IgD-negative memory B cell (primary cell): ENCODE results near the gene SND1. TPM values are rescaled to one million over a fixed set of nuclear protein-coding genes. Genes with fewer than 3 reads are reported as not detected.
"Not testable (repeated sequence)": the region's sequence is repeated elsewhere in the genome, so short reads cannot be mapped to it uniquely, and the experiment has no call there.

ENCODE experiments used
- H3K27ac Mint-ChIP-seq, 3 donors: one replicate each; pipeline ENCODE4 v1.8.0; 2020 to 2022; ENCODE audit warnings: mild to moderate bottlenecking in 3 of 3, mixed read lengths in 3 of 3, moderate library complexity in 1 of 3
- H3K27me3 Mint-ChIP-seq: one replicate; pipeline ENCODE4 v1.8.0; 2021; ENCODE audit warnings: mixed read lengths
- H3K36me3 Mint-ChIP-seq: one replicate; pipeline ENCODE4 v1.8.0; 2020; ENCODE audit warnings: mild to moderate bottlenecking, mixed read lengths
- H3K4me1 Mint-ChIP-seq, 3 donors: one replicate each; pipeline ENCODE4 v1.8.0; 2020 to 2022; ENCODE audit warnings: mixed read lengths in 3 of 3, mild to moderate bottlenecking in 1 of 3
- H3K4me3 Mint-ChIP-seq, 4 donors: one replicate each; pipeline ENCODE4 v1.8.0; 2020 to 2022; ENCODE audit warnings: mild to moderate bottlenecking in 4 of 4, mixed read lengths in 4 of 4, moderate library complexity in 3 of 4
- H3K9me3 Mint-ChIP-seq, 3 donors: one replicate each; pipeline ENCODE4 v1.8.0; 2020 to 2021; ENCODE audit warnings: mixed read lengths in 3 of 3, mild to moderate bottlenecking in 1 of 3
- polyA plus RNA-seq: library from polyadenylated mRNA; unstranded; fragments of 300-500 nt; fragmentation: Illumina TruSeq; gene quantifications from one replicate; pipeline ENCODE4 v1.2.3, GENCODE V29; 2021

The SND1 gene
- polyA plus RNA-seq, 1 donor from 2014 or later: 138 TPM

- Mint-ChIP-seq H3K27ac (peak overlapping the region; percentile 90 to 97 (median 94)), H3K4me3 (peak overlapping the region; percentile 84 to 93 (median 86)), H3K4me1 (peaks cover 27 to 47% (median 38%) of the 10 kb centered on the region in 3 donors), H3K27me3 (no peaks in the 10 kb centered on the region), H3K9me3 (peaks cover 0 to 2% (median 0%) of the 10 kb centered on the region in 3 donors), H3K36me3 (no peaks in the 10 kb centered on the region)
Observed at GRCh38 chr7:128102490-128103291, 450.7 kb downstream of the SND1 start.

- Mint-ChIP-seq H3K4me3 (peak overlapping the region; percentile 85 to 99 (median 96)), H3K4me1 (peaks cover 25 to 53% (median 41%) of the 10 kb centered on the region in 3 donors), H3K27ac (peak overlapping the region; percentile 33 to 97 (median 90)), H3K9me3 (no peaks in the 10 kb centered on the region), H3K27me3 (peaks cover under 1% of the 10 kb centered on the region), H3K36me3 (no peaks in the 10 kb centered on the region)
Observed at GRCh38 chr7:128103498-128104107, 451.6 kb downstream of the SND1 start.

- H3K4me1 Mint-ChIP-seq: peaks cover 29 to 60% (median 44%) of the 10 kb centered on the region in 3 donors
- no peaks in the 10 kb centered on the region for H3K36me3 Mint-ChIP-seq
- H3K9me3 Mint-ChIP-seq: no peaks in the 10 kb centered on the region
- H3K27me3 Mint-ChIP-seq: peaks cover 1% of the 10 kb centered on the region
- peak overlapping the region; percentile 47 to 97 (median 83) for H3K27ac Mint-ChIP-seq
- peak overlapping the region; percentile 85 to 99 (median 96) for H3K4me3 Mint-ChIP-seq
Observed at GRCh38 chr7:128104108-128104742, 452.2 kb downstream of the SND1 start.

GRCh38 chr7:128105228-128106022, 453.4 kb downstream of the SND1 start:
- Mint-ChIP-seq H3K4me1 (peaks cover 38 to 70% (median 54%) of the 10 kb centered on the region in 3 donors), H3K9me3 (no peaks in the 10 kb centered on the region), H3K27ac (peak overlapping the region in 2 of 3 donors; percentile 10 to 69), H3K27me3 (peaks cover 1% of the 10 kb centered on the region), H3K36me3 (no peaks in the 10 kb centered on the region), H3K4me3 (peak overlapping the region; percentile 14 to 98 (median 72))

- H3K4me3 Mint-ChIP-seq: peak overlapping the region in 3 of 4 donors; percentile 31 to 81 (median 39)
- H3K27ac Mint-ChIP-seq: peak overlapping the region in 2 of 3 donors; percentile 19 to 66
- peaks cover 0 to 2% (median 0%) of the 10 kb centered on the region in 3 donors for H3K9me3 Mint-ChIP-seq
- peaks cover 1% of the 10 kb centered on the region for H3K27me3 Mint-ChIP-seq
- no peaks in the 10 kb centered on the region for H3K36me3 Mint-ChIP-seq
- peaks cover 42 to 69% (median 56%) of the 10 kb centered on the region in 3 donors for H3K4me1 Mint-ChIP-seq
Observed at GRCh38 chr7:128106821-128107220, 454.8 kb downstream of the SND1 start.

- not testable (repeated sequence) for H3K4me3 Mint-ChIP-seq, H3K9me3 Mint-ChIP-seq, H3K27me3 Mint-ChIP-seq, H3K36me3 Mint-ChIP-seq
- Mint-ChIP-seq H3K27ac (peak overlapping the region in 2 of 3 donors; percentile 19 to 66), H3K4me1 (peaks cover 42 to 71% (median 57%) of the 10 kb centered on the region in 3 donors)
Observed at GRCh38 chr7:128107516-128107915, 455.5 kb downstream of the SND1 start.

- peaks cover 0 to 2% (median 0%) of the 10 kb centered on the region in 3 donors for H3K9me3 Mint-ChIP-seq
- peaks cover 43 to 74% (median 59%) of the 10 kb centered on the region in 3 donors for H3K4me1 Mint-ChIP-seq
- H3K4me3 Mint-ChIP-seq: peak overlapping the region; percentile 58 to 87 (median 67)
- H3K27me3 Mint-ChIP-seq: peaks cover 1% of the 10 kb centered on the region
- no peaks in the 10 kb centered on the region for H3K36me3 Mint-ChIP-seq
- H3K27ac Mint-ChIP-seq: peak overlapping the region; percentile 67 to 91 (median 80)
Observed at GRCh38 chr7:128108129-128108528, 456.1 kb downstream of the SND1 start.

- no peaks in the 10 kb centered on the region for H3K36me3 Mint-ChIP-seq
- H3K4me1 Mint-ChIP-seq: peaks cover 45 to 74% (median 59%) of the 10 kb centered on the region in 3 donors
- peaks cover 0 to 2% (median 0%) of the 10 kb centered on the region in 3 donors for H3K9me3 Mint-ChIP-seq
- peak overlapping the region; percentile 67 to 91 (median 80) for H3K27ac Mint-ChIP-seq
- H3K27me3 Mint-ChIP-seq: peaks cover 1% of the 10 kb centered on the region
- peak overlapping the region; percentile 58 to 87 (median 67) for H3K4me3 Mint-ChIP-seq
Observed at GRCh38 chr7:128108641-128109423, 456.8 kb downstream of the SND1 start.

- peak overlapping the region; percentile 67 to 91 (median 80) for H3K27ac Mint-ChIP-seq
- H3K4me1 Mint-ChIP-seq: peaks cover 45 to 77% (median 62%) of the 10 kb centered on the region in 3 donors
- not testable (repeated sequence) for H3K27me3 Mint-ChIP-seq, H3K36me3 Mint-ChIP-seq, H3K9me3 Mint-ChIP-seq
- peak overlapping the region; percentile 58 to 87 (median 67) for H3K4me3 Mint-ChIP-seq
Observed at GRCh38 chr7:128109424-128109969, 457.5 kb downstream of the SND1 start.

- Mint-ChIP-seq H3K4me1 (peaks cover 45 to 70% (median 58%) of the 10 kb centered on the region in 3 donors), H3K4me3 (peak overlapping the region; percentile 12 to 86 (median 64)), H3K27ac (peak overlapping the region; percentile 84 to 98 (median 90)), H3K9me3 (peaks cover 0 to 2% (median 0%) of the 10 kb centered on the region in 3 donors), H3K36me3 (no peaks in the 10 kb centered on the region), H3K27me3 (peaks cover 1% of the 10 kb centered on the region)
Observed at GRCh38 chr7:128110641-128111364, 458.8 kb downstream of the SND1 start.

- H3K4me1 Mint-ChIP-seq: peaks cover 47 to 64% (median 55%) of the 10 kb centered on the region in 3 donors
- no peaks in the 10 kb centered on the region for H3K36me3 Mint-ChIP-seq
- H3K27me3 Mint-ChIP-seq: peaks cover 1% of the 10 kb centered on the region
- H3K27ac Mint-ChIP-seq: peak overlapping the region; percentile 64 to 83 (median 81)
- H3K4me3 Mint-ChIP-seq: peak overlapping the region; percentile 43 to 86 (median 75)
- peaks cover 0 to 2% (median 0%) of the 10 kb centered on the region in 3 donors for H3K9me3 Mint-ChIP-seq
Observed at GRCh38 chr7:128112018-128112780, 460.2 kb downstream of the SND1 start.

- Mint-ChIP-seq H3K27ac (peak overlapping the region; percentile 64 to 83 (median 81)), H3K4me1 (peaks cover 53 to 69% (median 61%) of the 10 kb centered on the region in 3 donors), H3K27me3 (peaks cover 1% of the 10 kb centered on the region), H3K9me3 (peaks cover 0 to 2% (median 0%) of the 10 kb centered on the region in 3 donors), H3K36me3 (no peaks in the 10 kb centered on the region), H3K4me3 (peak overlapping the region; percentile 43 to 86 (median 75))
Observed at GRCh38 chr7:128112781-128113221, 460.8 kb downstream of the SND1 start.
